Activated CD4-positive, alpha-beta memory T cell treated with anti-CD3 and anti-CD28 coated beads, Interleukin-2, amount 10 ng/mL, durations not matched to agents 7 days and 5 days (primary cell): ENCODE measurements around the gene CACNA1E. TPM values are rescaled to one million over a fixed set of nuclear protein-coding genes. Genes with fewer than 3 reads are reported as not detected.

ENCODE experiments used
- CTCF ChIA-PET: fragments of 350-600 bp; sonication (Branson Sonifier 250); formaldehyde crosslinking; loops from one replicate; lab custom pipeline; 2021; ENCODE audit warnings: antibody characterized with exemption, inconsistent platforms; lab: Charles Lee
- POLR2A ChIA-PET: fragments of 350-600 bp; sonication (Branson Sonifier 250); formaldehyde crosslinking; loops from one replicate; lab custom pipeline; 2021; ENCODE audit warnings: antibody characterized with exemption; lab: Charles Lee
- DNase-seq: peaks from one replicate; pipeline ENCODE4 v3.0.0-alpha.2; 2020
- H3K27ac Mint-ChIP-seq: one replicate; pipeline ENCODE4 v1.8.0; 2021; ENCODE audit warnings: mild to moderate bottlenecking, mixed read lengths
- H3K27me3 Mint-ChIP-seq: one replicate; pipeline ENCODE4 v1.8.0; 2021; ENCODE audit warnings: mixed read lengths
- H3K36me3 Mint-ChIP-seq: one replicate; pipeline ENCODE4 v1.8.0; 2021; ENCODE audit warnings: low read depth, mixed read lengths
- H3K4me1 Mint-ChIP-seq: one replicate; pipeline ENCODE4 v1.8.0; 2021; ENCODE audit warnings: mixed read lengths
- H3K4me3 Mint-ChIP-seq: one replicate; pipeline ENCODE4 v1.8.0; 2021; ENCODE audit warnings: mild to moderate bottlenecking, mixed read lengths
- H3K9me3 Mint-ChIP-seq: one replicate; pipeline ENCODE4 v1.8.0; 2021; ENCODE audit warnings: mixed read lengths
- total RNA-seq, 2 experiments: library from RNA; stranded (reverse); gene quantifications; one replicate each; pipeline ENCODE4 v1.2.3, GENCODE V29; 2021

CACNA1E gene
- total RNA-seq, 2 experiments from 2014 or later = not detected

GRCh38 chr1:181646710-181647109, 163.4 kb downstream of the CACNA1E start:
- no peaks in the 10 kb centered on the region for H3K9me3 Mint-ChIP-seq

GRCh38 chr1:181647314-181648035, 164.2 kb downstream of the CACNA1E start:
- no peak for DNase-seq
- Mint-ChIP-seq H3K9me3 (no peaks in the 10 kb centered on the region), H3K4me3 (no peak overlapping the region), H3K27me3 (peaks cover 2% of the 10 kb centered on the region), H3K27ac (no peak overlapping the region), H3K36me3 (no peaks in the 10 kb centered on the region), H3K4me1 (no peaks in the 10 kb centered on the region)
- CTCF ChIA-PET = no interaction called here
- POLR2A ChIA-PET = no interaction called here

More at GRCh38 chr1:181646710-181647109, 163.4 kb downstream of the CACNA1E start:
- ChIA-PET CTCF (no interaction called here), POLR2A (no interaction called here)
- no peak for DNase-seq
- Mint-ChIP-seq H3K4me1 (no peaks in the 10 kb centered on the region), H3K4me3 (no peak overlapping the region), H3K27ac (no peak overlapping the region), H3K27me3 (peaks cover 2% of the 10 kb centered on the region), H3K36me3 (no peaks in the 10 kb centered on the region)

DNA sequence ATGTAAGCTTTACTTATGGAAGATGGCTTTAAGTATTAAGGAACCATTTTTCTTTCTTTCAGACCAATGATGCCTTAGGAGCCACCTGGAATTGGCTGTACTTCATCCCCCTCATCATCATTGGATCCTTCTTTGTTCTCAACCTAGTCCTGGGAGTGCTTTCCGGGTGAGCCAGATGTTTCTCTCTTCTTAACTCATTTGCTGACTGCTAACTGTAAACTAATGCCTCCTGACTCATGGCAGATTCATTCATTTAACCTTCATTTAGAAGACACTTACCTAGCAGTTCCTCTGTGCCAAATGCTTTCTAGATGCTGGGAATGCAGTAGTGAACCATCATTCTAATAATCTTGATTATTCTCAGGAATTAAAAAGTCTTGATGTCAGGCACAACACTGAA, 168.0 kb downstream of the CACNA1E start:
- CTCF ChIA-PET = no interaction called here
- peaks cover 3% of the 10 kb centered on the region for H3K27me3 Mint-ChIP-seq
- no peak for DNase-seq
- POLR2A ChIA-PET = no interaction called here
- no peaks in the 10 kb centered on the region for H3K36me3 Mint-ChIP-seq
- no peaks in the 10 kb centered on the region for H3K4me1 Mint-ChIP-seq
- no peak overlapping the region for H3K27ac Mint-ChIP-seq
- H3K4me3 Mint-ChIP-seq = no peak overlapping the region
- H3K9me3 Mint-ChIP-seq = no peaks in the 10 kb centered on the region

- no peak overlapping the region for H3K4me3 Mint-ChIP-seq
- no peaks in the 10 kb centered on the region for H3K36me3 Mint-ChIP-seq
- peaks cover 1% of the 10 kb centered on the region for H3K27me3 Mint-ChIP-seq
- ChIA-PET CTCF (interaction anchor here (1.1 kb wide), 1 partner anchor 741 kb away, joined by 3 read pairs; no protein-coding TSS in a partner anchor), POLR2A (no interaction called here)
- H3K4me1 Mint-ChIP-seq = no peaks in the 10 kb centered on the region
- DNase-seq = no peak
- H3K27ac Mint-ChIP-seq = no peak overlapping the region
- H3K9me3 Mint-ChIP-seq = no peaks in the 10 kb centered on the region
Measured at GRCh38 chr1:181655756-181656155, 172.4 kb downstream of the CACNA1E start.

GRCh38 chr1:181656491-181656890, 173.2 kb downstream of the CACNA1E start:
- Mint-ChIP-seq H3K4me3 (no peak overlapping the region), H3K27me3 (peaks cover 4% of the 10 kb centered on the region), H3K4me1 (no peaks in the 10 kb centered on the region), H3K27ac (no peak overlapping the region), H3K36me3 (no peaks in the 10 kb centered on the region), H3K9me3 (no peaks in the 10 kb centered on the region)
- CTCF ChIA-PET = no interaction called here
- no peak for DNase-seq
- POLR2A ChIA-PET = no interaction called here

DNA sequence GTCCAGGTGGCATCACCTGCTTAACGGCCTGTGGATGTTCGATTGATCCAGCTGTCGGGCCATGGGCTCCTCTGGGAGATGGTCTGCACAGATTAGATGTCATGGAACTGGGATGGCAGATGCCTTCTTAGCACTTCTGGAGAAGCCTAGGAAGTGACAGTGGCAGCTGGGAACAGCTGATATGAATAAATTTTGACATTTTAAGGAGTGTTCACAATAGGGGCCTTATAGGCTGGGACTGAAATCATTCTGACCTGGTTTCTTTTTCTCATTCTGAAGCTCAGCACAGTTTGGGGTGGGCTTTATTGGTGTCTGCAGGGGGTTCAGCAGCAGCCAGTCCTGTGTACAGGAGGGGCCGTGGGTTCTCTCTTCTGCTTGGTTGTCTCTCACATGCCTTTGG, 175.3 kb downstream of the CACNA1E start:
- no peak for DNase-seq
- Mint-ChIP-seq H3K4me3 (no peak overlapping the region), H3K27me3 (peaks cover 3% of the 10 kb centered on the region), H3K27ac (no peak overlapping the region), H3K36me3 (no peaks in the 10 kb centered on the region), H3K4me1 (no peaks in the 10 kb centered on the region), H3K9me3 (no peaks in the 10 kb centered on the region)
- ChIA-PET CTCF (no interaction called here), POLR2A (no interaction called here)

- peaks cover 5% of the 10 kb centered on the region for H3K27me3 Mint-ChIP-seq
- H3K4me3 Mint-ChIP-seq = no peak overlapping the region
- ChIA-PET CTCF (no interaction called here), POLR2A (no interaction called here)
- H3K36me3 Mint-ChIP-seq = no peaks in the 10 kb centered on the region
- no peak for DNase-seq
- no peaks in the 10 kb centered on the region for H3K4me1 Mint-ChIP-seq
- H3K9me3 Mint-ChIP-seq = no peaks in the 10 kb centered on the region
- no peak overlapping the region for H3K27ac Mint-ChIP-seq
Measured at GRCh38 chr1:181659321-181659957, 176.1 kb downstream of the CACNA1E start.

DNA sequence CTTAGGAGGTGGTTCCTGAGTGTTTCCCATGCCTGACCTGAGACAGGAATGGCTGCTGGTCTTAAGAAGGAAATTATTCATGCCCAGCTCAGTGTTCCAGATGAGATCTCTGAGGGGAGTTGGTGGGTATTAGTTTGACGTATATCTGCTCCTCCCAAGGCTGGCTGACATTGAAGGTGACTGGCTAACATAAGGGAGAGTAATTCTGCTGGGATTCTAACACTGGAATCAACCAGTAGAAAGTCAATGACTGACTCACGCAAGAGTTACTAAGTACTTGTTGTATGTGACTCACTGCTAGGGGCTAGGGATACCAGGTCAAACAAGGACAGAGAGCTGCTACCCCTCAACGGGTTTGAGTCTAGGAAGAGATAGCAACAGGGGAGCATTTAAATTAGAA, 177.3 kb downstream of the CACNA1E start:
- CTCF ChIA-PET = no interaction called here
- H3K36me3 Mint-ChIP-seq = no peaks in the 10 kb centered on the region
- DNase-seq = no peak
- no peak overlapping the region for H3K4me3 Mint-ChIP-seq
- H3K27ac Mint-ChIP-seq = no peak overlapping the region
- H3K27me3 Mint-ChIP-seq = peaks cover 7% of the 10 kb centered on the region
- no peaks in the 10 kb centered on the region for H3K4me1 Mint-ChIP-seq
- no peaks in the 10 kb centered on the region for H3K9me3 Mint-ChIP-seq
- POLR2A ChIA-PET = no interaction called here

- H3K27ac Mint-ChIP-seq = no peak overlapping the region
- ChIA-PET POLR2A (no interaction called here), CTCF (no interaction called here)
- no peak overlapping the region for H3K4me3 Mint-ChIP-seq
- no peak for DNase-seq
- no peaks in the 10 kb centered on the region for H3K36me3 Mint-ChIP-seq
- no peaks in the 10 kb centered on the region for H3K4me1 Mint-ChIP-seq
- H3K9me3 Mint-ChIP-seq = no peaks in the 10 kb centered on the region
- peaks cover 7% of the 10 kb centered on the region for H3K27me3 Mint-ChIP-seq
Measured at GRCh38 chr1:181661569-181661968, 178.3 kb downstream of the CACNA1E start.

- H3K27me3 Mint-ChIP-seq = peaks cover 7% of the 10 kb centered on the region
- no peaks in the 10 kb centered on the region for H3K4me1 Mint-ChIP-seq
- H3K9me3 Mint-ChIP-seq = no peaks in the 10 kb centered on the region
- no peak overlapping the region for H3K4me3 Mint-ChIP-seq
- ChIA-PET CTCF (no interaction called here), POLR2A (no interaction called here)
- H3K27ac Mint-ChIP-seq = no peak overlapping the region
- no peak for DNase-seq
- H3K36me3 Mint-ChIP-seq = no peaks in the 10 kb centered on the region
Measured at GRCh38 chr1:181662606-181663005, 179.3 kb downstream of the CACNA1E start.

DNA sequence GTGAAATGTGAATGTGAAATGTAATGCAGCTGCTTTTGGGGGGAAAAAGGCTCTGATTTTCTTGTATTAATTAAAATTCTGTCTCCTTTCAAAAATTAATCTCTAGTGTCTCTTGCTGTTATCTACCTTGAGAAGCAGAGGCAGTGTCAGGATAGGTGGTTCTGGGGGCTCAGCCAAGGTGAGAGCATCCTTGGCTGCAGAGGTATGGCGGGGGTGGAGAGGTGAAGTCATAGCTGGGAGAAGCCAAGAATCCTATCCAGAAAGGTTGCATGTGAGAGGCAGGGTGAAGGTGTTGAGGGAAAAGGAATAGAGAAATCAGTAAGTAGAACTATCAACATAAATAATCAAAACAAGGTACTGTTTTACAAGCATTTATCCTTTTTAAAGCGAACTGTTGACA, 181.2 kb downstream of the CACNA1E start:
- Mint-ChIP-seq H3K27me3 (peaks cover 7% of the 10 kb centered on the region), H3K27ac (no peak overlapping the region), H3K9me3 (no peaks in the 10 kb centered on the region), H3K4me3 (no peak overlapping the region), H3K36me3 (no peaks in the 10 kb centered on the region), H3K4me1 (no peaks in the 10 kb centered on the region)
- CTCF ChIA-PET = no interaction called here
- no peak for DNase-seq
- POLR2A ChIA-PET = no interaction called here

- H3K27ac Mint-ChIP-seq = no peak overlapping the region
- peaks cover 7% of the 10 kb centered on the region for H3K27me3 Mint-ChIP-seq
- POLR2A ChIA-PET = no interaction called here
- no peaks in the 10 kb centered on the region for H3K9me3 Mint-ChIP-seq
- H3K4me1 Mint-ChIP-seq = no peaks in the 10 kb centered on the region
- no peaks in the 10 kb centered on the region for H3K36me3 Mint-ChIP-seq
- no peak overlapping the region for H3K4me3 Mint-ChIP-seq
- CTCF ChIA-PET = no interaction called here
- DNase-seq = no peak
Measured at GRCh38 chr1:181669246-181669645, 185.9 kb downstream of the CACNA1E start.

GRCh38 chr1:181674617-181675016, 191.3 kb downstream of the CACNA1E start:
- no peak overlapping the region for H3K27ac Mint-ChIP-seq
- no peak overlapping the region for H3K4me3 Mint-ChIP-seq
- ChIA-PET POLR2A (no interaction called here), CTCF (no interaction called here)
- H3K36me3 Mint-ChIP-seq = no peaks in the 10 kb centered on the region
- no peaks in the 10 kb centered on the region for H3K4me1 Mint-ChIP-seq
- H3K9me3 Mint-ChIP-seq = no peaks in the 10 kb centered on the region
- no peak for DNase-seq
- peaks cover 6% of the 10 kb centered on the region for H3K27me3 Mint-ChIP-seq
